ENCODE measurements around the gene CHRDL2.
"Not testable (repeated sequence)": the region's sequence is repeated elsewhere in the genome, so short reads cannot be mapped to it uniquely, and the experiment has no call there.

CHRDL2 gene, protein sequence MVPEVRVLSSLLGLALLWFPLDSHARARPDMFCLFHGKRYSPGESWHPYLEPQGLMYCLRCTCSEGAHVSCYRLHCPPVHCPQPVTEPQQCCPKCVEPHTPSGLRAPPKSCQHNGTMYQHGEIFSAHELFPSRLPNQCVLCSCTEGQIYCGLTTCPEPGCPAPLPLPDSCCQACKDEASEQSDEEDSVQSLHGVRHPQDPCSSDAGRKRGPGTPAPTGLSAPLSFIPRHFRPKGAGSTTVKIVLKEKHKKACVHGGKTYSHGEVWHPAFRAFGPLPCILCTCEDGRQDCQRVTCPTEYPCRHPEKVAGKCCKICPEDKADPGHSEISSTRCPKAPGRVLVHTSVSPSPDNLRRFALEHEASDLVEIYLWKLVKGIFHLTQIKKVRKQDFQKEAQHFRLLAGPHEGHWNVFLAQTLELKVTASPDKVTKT

DNA sequence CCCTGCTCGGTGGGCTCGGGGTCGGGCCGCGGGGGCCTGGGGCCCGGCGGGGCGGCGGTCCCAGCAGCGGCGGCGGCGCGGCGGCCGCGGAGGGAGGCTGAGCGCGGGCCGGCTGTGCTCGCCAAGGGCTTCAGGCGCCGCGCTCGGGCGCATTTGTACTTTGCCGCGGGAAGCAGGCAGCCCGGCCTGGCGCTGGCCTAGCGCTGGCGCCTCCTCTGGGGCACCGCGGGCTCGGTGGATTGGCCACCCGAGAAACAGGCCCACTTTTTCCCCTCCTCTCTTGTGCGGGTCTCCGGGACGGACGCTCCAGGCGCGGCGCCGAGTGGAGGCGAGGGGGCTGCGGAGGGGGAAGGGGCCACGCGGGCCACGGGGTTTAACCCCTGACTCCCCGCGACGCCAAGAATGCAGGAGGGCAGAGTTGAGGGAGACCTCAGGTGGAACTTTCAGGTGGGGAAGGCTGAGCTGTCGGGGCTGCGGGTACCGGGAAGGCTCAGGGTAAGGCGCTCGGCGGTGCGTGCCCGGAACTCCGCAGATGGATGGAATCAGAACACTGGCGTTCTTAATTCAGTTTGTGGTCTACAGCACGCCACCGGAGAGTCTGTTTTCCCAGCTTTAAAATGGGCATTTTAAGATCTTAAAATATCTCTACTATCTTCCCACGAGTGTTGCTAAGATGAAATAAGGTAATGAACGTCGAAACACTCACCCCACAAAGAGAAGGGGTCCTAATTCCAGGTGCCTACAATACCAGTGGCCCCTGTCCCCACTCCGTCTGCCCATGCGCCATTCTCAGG is at the start of gene CHRDL2:
Gene CHRDL2, minus strand, starts transcription at position 126 of the 794 bp plus-strand sequence. CDS start 538 bp downstream, outside the sequence.
- DNase-seq: no peak

DNA sequence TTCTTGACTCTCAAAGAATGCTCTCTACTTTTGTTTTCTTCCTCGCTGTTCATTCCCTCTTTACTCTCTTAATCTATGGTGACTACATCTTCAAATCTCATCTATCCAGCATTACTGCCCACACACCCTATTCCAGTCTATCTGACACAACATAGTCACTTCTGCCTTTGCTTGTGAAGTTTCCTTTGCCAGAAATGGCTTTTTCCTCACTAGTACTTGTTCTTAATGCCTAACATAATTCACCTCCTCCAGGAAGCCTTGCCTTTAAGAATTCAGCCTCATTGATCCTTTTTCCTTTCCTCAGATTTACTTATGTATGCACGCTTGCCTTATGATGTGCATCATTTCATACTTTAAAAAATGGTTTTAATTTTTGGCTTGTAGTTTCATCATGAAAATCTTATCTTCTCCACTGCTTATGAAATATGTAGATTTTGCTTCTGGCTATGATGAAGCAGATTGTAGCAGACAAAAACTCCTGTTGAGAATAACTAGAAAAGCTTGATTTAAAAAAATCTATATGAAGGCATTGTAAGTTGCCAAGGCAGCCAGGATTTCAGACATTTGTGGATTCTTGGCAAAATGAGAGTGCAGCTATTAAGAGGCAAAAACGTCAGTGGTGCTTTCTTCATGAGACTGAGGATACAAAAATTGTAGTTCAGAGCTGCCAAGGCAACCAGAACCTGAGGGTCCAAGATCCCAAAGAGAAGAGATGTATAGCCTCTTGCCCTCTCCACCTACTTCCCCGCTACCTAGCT is 49.2 kb upstream of the CHRDL2 start:
- no peak for DNase-seq

DNA sequence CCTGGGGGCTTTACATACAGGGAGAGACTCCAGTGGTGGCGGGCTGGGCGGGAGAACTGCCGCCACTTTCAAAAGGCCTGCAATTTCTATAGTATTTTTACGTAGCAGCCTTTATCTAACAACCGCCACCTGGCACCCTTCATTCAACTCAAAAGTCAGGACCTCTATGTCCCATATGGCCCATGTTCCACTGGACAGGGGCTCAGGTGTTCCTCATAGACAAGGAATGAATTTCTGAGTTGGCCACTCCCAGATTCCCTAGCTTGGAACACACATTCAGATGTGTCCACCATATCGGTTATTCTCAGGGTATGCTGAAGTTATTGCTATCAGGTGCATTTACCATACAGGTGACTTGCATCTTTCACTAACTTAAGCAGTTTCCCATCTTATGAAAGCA is 47.4 kb upstream of the CHRDL2 start:
- no peak for DNase-seq

DNA sequence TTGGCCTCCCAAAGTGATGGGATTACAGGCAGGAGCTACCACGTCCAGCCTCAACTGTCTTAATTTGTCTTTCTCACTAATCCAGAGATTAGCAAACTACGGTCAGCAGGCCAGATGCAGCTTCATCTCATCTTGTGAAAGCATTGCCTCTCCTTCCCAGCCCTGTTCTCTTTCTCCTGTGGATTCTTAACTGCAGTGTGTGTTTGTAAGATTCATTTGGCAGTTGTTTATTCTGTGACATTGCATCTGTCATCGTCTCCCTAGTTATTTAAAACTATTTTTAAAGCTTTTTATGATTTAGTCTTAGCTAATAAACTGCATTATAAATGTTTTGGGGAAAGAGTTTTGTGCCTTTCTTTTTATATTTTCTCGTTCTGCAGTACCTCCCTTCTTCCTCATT is 46.7 kb upstream of the CHRDL2 start:
- no peak for DNase-seq

DNA sequence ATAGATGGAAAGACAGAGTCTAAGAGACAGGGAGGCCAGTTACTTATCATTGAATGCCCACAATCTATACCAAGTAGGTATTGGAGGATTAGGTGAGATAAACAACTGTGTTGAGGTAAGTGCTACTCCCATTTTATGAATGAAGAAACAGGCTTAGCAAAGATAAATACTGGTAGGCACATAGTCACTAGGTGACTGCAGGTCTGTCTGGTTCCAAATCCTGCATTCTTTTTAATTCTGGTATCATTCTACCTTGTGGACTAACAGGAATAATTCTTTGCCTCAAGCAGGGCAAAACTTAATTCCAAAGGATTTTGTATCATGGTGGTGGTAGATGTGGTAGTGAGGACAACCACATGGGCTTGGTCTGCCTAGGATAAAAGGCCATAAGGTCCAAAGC is 45.8 kb upstream of the CHRDL2 start:
- DNase-seq: no peak

DNA sequence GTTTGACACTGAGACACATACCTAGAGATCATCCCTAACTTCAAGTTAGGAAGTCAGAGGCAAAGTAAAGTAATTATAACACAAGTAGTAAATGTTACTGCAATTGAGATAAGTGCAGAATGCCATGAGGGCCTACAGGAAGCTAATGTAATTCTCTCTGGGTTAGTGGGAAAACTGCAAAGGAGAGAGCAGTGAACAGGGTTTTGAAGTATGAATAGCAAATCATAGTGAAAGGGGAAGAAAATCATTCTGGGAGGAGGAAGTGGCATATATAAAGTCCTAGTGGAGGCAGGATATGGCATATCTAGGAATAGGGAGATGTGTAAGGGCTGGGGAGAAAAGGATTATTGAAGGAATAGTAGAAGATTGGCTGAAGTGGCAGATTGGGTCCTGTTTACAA is 45.3 kb upstream of the CHRDL2 start:
- DNase-seq: no peak

DNA sequence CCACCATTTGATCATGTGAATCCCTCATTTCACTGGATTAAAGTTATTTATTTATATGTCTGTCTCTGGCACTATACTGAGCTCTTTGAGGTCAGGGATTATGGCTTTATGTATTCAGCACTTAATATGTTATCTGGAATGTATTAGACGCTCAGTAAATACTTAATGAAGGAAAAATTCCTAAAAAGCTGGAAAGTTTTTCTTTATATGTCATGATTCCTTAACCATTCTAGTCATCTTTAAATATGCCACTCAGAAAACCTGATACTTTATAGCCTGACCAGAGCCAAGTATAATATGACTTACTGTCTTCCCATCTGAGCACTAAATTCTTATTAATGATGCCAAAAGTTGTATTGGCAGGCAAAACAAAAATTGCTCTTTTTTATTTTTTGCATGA is 44.5 kb upstream of the CHRDL2 start:
- DNase-seq: no peak

DNA sequence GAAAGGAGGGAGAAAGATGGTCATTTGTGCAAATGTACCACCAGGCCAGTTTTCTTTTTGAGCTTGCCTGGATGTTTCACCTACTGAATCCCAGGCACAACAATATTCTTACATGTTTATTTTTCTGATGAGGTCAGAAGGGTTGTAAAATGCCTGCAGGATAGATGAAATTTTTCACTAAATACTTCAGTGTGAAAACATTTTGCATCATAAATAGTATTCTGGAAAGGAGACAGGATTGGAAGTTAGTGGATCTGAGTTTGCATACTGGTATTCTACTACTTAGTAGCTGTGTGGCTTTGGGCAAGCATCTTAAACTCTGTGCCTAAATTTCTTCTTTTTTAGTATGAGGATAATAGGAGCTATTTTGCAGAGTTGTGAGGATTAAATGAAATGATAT is 42.2 kb upstream of the CHRDL2 start:
- DNase-seq: no peak

DNA sequence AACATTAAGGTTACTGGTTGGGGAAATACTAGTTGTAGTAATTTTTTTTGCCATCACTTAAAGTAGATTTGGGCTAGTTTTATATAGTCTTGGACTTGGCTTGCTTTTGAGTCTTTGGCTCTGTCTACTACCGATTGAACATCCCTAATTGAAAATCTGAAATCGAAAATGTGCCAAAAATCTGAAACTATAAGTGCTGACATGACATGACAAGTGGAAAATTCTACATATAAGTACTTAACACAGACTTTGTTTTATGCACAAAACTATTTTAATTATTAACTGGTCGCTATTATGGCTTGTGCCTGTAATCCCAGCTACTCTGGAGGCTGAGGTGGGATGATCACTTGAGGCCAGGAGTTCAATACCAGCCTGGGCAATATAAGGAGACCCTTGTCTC is 39.9 kb upstream of the CHRDL2 start:
- DNase-seq: no peak

DNA sequence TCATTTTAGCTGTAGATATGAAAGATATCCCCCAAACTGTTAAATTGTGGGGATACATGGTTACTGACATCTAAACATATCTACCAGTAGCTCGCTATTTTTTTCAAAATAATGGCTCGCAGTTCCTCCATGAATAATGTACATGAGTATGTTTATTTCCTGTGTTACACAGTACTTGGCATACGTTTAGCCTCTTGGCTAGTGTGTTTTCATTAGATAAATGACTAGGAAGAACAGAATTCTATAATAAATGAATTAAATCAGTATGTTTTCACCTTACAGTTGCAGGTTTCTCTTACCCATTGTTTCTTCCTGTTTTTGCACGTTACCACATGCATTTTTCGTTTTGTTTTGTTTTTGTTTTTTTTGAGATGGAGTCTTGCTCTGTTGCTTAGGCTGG is 39.2 kb upstream of the CHRDL2 start:
- no peak for DNase-seq

DNA sequence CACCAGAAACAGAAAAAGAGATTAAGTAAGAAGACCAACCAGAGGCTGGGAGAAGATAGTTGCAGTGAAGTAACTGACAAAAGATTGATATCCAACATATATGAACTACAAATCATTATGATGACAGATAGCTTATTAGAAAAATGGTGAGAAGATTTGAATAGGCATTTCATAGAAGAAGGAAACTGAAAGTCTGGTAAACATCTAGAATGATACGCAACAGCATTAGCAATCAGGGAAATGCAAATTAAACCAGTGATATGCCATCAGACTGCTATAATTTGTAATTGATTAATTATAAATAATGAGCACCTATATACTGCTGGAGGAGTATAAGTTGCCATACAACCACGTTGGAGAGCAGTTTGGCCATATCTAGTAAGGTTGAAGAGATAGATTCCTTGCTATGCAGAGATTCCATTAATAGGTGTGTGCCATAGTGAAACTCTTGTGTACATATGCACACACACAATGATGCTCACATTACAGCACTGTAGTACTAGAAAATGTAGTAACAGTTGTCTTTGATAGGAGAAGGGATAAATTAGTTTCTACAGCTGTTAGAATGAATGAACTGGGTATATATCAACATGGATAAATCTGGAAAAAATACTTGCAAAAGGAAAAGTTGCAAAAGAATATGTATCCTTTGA is 38.0 kb upstream of the CHRDL2 start:
- no peak for DNase-seq

DNA sequence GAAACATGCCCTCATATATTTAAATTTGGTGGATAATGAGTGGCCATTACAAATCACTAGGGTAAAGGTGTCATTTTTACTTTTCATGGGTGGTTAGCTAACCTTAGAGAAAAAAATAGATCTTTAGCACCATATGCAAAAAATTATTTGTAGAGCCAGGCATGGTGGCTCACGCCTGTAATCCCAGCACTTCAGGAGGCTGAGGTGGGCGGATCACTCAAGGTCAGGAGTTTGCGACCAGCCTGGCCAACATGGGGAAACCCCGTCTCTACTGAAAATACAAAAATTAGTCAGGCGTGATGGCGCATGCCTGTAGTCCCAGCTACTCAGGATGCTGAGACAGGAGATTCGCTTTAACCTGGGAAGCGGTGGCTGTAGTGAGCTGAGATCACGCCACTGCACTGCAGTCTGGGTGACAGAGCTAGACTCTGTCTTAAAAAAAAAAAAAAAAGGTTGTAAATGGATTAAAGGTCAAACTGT is 37.0 kb upstream of the CHRDL2 start:
- not testable (repeated sequence) for DNase-seq

DNA sequence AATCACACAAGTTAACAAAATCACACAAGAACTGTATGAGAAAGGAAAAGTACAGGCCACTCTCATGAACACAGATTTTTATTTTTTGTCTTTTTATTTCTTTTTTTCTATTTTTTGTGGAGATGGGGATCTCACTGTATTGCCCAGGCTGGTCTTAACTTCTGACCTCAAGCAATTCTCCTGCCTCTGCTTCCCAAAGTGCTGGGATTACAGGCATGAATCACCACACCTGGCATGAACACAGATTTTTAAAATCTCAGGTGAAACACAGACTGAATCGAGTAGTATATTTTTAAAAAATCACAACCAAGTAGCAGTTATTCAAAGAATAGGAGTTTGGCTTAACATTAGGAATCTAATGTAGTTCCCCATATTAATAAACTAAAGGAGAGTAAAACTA is 35.7 kb upstream of the CHRDL2 start:
- no peak for DNase-seq

DNA sequence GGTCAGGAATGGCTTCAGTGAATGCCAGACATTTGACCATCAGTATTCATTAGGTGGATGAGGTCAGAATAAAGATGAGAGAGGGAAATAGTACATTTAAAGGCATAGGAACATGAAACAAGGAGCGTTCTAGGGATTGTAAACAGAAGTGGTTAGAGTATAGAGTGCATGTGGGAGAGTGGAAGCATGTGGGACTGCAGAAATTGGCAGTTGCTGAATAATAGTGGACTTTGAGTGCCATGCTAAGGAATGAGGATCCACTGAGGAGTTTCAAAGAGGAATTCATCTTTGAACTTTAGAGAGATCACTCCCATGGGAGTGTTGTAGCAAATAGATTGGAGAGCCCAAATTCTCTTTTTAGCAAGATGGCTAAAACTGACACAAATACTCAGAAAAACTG is 25.3 kb upstream of the CHRDL2 start:
- DNase-seq: no peak

DNA sequence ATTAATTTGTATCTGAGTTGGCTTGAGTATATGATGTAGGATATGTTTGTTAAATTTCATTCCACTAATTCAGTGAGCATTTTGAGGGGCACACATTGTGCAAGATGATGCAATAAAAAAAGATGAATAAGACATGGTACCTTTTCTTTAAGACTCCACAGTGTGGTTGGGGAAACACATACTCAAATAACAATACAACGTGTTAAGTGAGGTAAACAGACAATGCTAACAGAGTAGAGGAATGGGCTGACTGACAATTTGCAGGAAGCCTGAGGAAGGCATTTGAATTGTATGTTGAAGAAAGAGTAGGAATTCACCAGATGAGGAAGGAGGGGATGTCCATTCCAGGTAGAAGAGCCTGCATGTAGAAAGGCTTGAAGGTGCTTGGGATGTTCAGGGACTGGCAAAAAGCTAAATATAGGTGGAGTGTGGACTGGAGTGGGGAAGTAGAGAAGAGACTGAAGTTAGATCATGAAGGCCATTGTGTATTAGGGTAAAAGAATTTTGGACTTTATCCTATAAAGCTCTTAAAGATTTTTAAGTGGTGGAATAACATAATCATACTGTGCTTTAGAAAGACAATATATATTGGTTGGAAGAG is 24.3 kb upstream of the CHRDL2 start:
- DNase-seq: no peak

DNA sequence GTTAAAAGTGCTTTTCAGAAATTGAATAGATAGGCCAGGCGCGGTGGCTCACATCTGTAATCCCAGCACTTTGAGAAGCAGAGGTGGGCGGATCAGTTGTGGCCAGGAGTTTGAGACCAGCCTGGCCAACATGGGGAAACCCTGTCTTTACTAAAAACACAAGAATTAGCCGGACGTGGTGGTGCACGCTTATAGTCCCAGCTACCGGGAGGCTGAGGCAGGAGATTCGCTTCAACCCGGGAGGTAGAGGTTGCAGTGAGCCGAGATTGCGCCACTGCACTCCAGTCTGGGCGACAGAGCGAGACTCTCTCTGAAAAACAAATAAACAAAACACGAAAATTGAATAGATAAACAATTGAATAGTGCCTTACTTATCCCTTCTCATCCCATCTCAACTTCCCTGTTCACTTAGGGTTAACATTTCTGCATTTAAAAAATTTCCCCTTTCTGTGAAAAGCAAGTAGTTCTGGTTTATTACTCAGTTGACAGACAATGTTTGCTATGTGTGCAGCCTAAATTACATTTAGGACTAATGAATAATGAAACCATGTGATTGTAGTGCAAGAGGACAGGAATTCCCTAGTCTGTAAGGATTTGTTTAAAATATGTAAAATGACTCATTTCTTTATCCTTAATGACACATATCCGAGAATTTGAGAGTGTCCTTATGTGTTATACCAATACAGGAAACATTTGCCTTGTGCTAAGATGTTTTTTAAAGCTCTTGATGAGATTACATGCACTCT is 23.5 kb upstream of the CHRDL2 start:
- no peak for DNase-seq

DNA sequence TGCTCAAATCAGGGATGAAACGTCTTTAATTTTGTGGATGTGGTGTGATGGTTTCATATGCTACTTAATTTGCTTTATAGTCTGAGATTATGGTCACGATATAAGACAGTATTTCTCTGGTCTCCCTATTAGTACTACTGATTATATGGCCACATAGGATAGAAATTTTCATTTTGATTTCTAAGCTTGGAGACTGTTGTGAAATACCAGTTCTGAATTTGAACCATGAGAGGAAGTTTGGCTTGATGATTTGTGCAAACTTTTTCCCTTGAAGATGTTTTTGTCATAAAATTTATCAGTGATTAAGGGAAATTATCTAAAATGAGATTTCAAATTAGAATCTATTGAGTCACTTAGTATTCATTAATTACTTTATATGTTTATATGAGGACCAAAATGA is 20.1 kb upstream of the CHRDL2 start:
- no peak for DNase-seq

DNA sequence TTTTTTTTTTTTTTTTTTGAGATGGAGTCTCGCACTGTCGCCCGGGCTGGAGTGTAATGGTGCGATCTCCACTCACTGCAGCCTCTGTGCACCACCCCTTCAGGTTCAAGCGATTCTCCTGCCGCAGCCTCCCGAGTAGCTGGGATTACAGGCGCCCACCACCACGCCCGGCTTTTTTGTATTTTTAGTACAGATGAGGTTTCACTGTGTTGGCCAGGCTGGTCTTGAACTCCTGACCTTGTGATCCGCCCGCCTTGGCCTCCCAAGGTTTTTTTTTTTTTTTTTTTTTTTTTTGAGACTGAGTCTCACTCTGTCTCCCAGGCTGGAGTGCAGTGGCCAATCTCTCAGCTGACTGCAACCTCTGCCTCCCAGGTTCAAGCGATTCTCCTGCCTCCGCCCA is 19.4 kb upstream of the CHRDL2 start:
- not testable (repeated sequence) for DNase-seq

DNA sequence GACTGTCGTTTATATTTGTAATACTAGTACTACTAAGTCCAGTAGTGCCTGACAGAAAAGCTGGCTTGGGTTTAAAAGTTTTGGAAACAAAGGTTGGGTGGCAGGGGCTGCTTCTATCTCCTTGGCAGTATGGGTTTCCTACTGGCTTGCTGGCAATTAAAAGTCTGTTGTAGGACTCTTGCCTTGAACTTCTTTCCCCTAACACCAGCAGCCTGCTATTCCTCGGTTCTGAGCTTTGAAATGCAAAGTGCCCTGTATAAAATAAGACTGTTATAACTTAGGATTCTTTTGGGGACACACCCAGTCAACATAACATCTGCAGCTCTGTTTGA is 18.7 kb upstream of the CHRDL2 start:
- no peak for DNase-seq

DNA sequence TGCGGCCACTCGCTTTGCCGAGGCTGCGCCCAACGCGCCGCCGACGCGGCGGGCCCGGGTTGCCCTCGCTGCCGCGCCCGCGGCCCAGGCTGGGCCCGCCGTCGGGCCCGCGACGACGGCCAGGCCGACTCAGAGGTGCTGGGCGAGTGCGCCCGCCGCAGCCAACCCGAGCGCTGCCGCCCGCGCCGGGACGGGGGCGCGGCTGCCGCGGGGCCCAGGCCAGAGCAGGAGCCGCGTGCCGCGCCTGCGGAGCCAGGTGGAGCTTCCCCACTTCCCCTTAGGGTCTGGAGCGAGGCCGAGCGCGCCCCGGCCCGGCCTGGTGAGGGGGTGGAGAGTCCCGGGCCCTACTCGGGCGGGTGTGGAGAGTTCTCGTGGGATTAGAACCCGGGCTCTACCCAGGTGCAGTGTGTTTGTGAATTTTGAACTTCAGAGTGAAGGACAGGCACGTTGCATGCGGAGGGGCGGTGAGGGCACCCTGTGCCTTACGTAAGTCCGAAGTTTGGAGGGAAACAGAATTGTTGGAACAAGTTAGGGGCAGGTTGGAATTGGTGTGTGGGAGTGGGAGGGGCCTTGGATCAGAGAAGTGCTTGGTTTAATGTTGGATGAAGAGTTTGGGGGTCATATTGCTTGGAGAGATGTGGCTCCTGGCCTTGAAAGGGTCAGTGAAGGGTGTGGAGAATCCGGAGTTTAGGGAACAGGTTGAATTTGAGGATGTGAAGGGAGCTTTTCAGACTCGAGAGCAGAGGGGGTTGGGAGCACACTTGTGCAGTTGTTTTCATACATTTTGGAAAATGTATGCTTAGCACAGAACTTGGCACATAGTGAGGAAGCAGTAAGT is 18.1 kb upstream of the CHRDL2 start:
- DNase-seq: no peak

Measured in cerebellar nuclear complex (tissue), 1 donor.